ENCODE measurements around the gene MLC1.

DNA sequence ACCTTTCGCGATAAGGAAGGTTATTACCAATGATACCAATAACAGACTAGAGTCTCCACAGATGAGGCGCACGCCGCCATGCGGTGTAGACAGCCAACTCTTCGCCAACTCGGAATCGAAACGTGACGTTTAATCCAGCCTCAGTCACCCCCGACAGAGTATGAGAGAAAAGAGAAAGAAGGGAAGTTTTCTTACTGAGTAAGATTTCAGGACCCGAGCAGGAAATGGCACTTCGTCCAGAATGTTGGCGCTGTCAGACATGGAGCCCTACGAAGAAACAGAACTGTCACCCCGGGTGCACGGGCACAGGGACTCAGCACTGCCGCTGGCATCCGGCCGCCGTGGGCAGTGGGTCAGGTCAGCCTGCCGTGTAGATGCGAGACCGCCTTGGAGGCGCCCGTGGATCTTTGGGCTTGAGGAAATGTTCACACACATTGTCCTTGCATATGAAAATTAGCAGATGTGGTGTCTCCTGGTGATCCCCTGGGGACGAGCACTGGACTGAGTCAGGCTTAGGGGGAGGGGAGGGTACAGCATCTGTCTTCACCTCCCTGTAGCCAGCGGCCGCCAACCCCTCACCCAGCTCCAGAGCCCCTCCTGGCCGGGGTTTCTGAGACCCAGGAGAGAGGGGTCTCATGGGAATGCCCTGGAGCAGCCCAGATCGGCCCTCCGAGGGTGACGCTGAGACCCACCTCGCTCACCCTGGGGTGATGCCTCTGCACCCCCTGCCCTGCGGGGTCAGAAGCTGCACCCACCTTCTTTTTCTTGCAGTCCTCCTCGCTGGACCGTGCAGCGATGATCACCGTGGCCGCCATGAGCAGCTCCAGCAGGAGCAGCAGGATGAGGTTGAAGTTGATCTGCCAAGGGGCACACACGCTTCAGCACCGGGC lies 8.3 kb downstream of the MLC1 start:
- TF ChIP-seq CTCF (conservative IDR thresholded peaks at IDR 0.05; ENCODE audit: low read depth, low read length) (no peak), POLR2A (IDR thresholded peaks at IDR 0.05; ENCODE audit: low read depth, low read length) (no peak), RCOR1 (IDR thresholded peaks at IDR 0.05; ENCODE audit: insufficient replicate concordance, low read length) (no peak), SMC3 (IDR thresholded peaks at IDR 0.05; ENCODE audit: low read depth, low read length) (no peak), RFX5 (IDR thresholded peaks at IDR 0.05; ENCODE audit: low read depth, low read length) (no peak), RAD21 (IDR thresholded peaks at IDR 0.05; ENCODE audit: low read length) (no peak), CEBPB (IDR thresholded peaks at IDR 0.05; ENCODE audit: low read depth, low read length) (no peak)
